Measurements from ENCODE around the gene ALG1. TPM values are rescaled to one million over a fixed set of nuclear protein-coding genes. Genes with fewer than 3 reads are reported as not detected.

ALG1 gene
- total RNA-seq, 1 experiment from 2014 or later: 29.1 TPM

- intact Hi-C loops (cut with micrococcal nuclease): no loop called here
- BruUV-seq (replicated peaks): no TSS peak
- H3K36me3 Mint-ChIP-seq (ENCODE audit: insufficient read depth, unreplicated experiment): no peaks in the 10 kb centered on the region
- no peaks in the 10 kb centered on the region for H3K4me1 Mint-ChIP-seq (ENCODE audit: insufficient read depth, unreplicated experiment)
- H3K27me3 Mint-ChIP-seq (ENCODE audit: insufficient read depth, unreplicated experiment): peaks cover 26% of the 10 kb centered on the region
- ChIA-PET CTCF (interaction anchor here (1.5 kb wide), 1 partner anchor 32 kb away, joined by 8 read pairs; no protein-coding TSS in a partner anchor), POLR2A (interaction anchor here (0.9 kb wide), 1 partner anchor 15 kb away, joined by 3 read pairs; no protein-coding TSS in a partner anchor)
- DNase-seq (ENCODE audit: unreplicated experiment): no peak
- no peaks in the 10 kb centered on the region for H3K9me3 Mint-ChIP-seq (ENCODE audit: unreplicated experiment)
- H3K4me3 Mint-ChIP-seq (ENCODE audit: unreplicated experiment): no peak overlapping the region
- no peak for TF ChIP-seq CTCF (IDR thresholded peaks at IDR 0.05; ENCODE audit: unreplicated experiment)
- H3K27ac Mint-ChIP-seq (ENCODE audit: low read depth, unreplicated experiment): no peak overlapping the region
Observed at GRCh38 chr16:5059386-5060072, 12.1 kb upstream of the ALG1 start.

GRCh38 chr16:5060073-5060641 is 11.5 kb upstream of the ALG1 start:
- BruUV-seq (replicated peaks): no TSS peak
- Mint-ChIP-seq H3K4me1 (ENCODE audit: insufficient read depth, unreplicated experiment) (no peaks in the 10 kb centered on the region), H3K4me3 (ENCODE audit: unreplicated experiment) (no peak overlapping the region), H3K27ac (ENCODE audit: low read depth, unreplicated experiment) (no peak overlapping the region), H3K9me3 (ENCODE audit: unreplicated experiment) (no peaks in the 10 kb centered on the region), H3K27me3 (ENCODE audit: insufficient read depth, unreplicated experiment) (peaks cover 31% of the 10 kb centered on the region), H3K36me3 (ENCODE audit: insufficient read depth, unreplicated experiment) (no peaks in the 10 kb centered on the region)
- ChIA-PET CTCF (no interaction called here), POLR2A (interaction anchor here (0.9 kb wide), 1 partner anchor 15 kb away, joined by 3 read pairs; no protein-coding TSS in a partner anchor)
- no peak for TF ChIP-seq CTCF (IDR thresholded peaks at IDR 0.05; ENCODE audit: unreplicated experiment)
- no peak for DNase-seq (ENCODE audit: unreplicated experiment)
- intact Hi-C loops (cut with micrococcal nuclease): no loop called here

- H3K4me3 Mint-ChIP-seq (ENCODE audit: unreplicated experiment): no peak overlapping the region
- no peak overlapping the region for H3K27ac Mint-ChIP-seq (ENCODE audit: low read depth, unreplicated experiment)
- intact Hi-C loops (cut with micrococcal nuclease): no loop called here
- no peaks in the 10 kb centered on the region for H3K4me1 Mint-ChIP-seq (ENCODE audit: insufficient read depth, unreplicated experiment)
- ChIA-PET POLR2A (no interaction called here), CTCF (interaction anchor here (0.6 to 1.9 kb wide), 4 partner anchors 8 to 551 kb away, joined by 3 to 5 read pairs (median 4); no protein-coding TSS in a partner anchor)
- no peak for TF ChIP-seq CTCF (IDR thresholded peaks at IDR 0.05; ENCODE audit: unreplicated experiment)
- no peaks in the 10 kb centered on the region for H3K9me3 Mint-ChIP-seq (ENCODE audit: unreplicated experiment)
- DNase-seq (ENCODE audit: unreplicated experiment): no peak
- no peaks in the 10 kb centered on the region for H3K36me3 Mint-ChIP-seq (ENCODE audit: insufficient read depth, unreplicated experiment)
- BruUV-seq (replicated peaks): no TSS peak
- H3K27me3 Mint-ChIP-seq (ENCODE audit: insufficient read depth, unreplicated experiment): peaks cover 39% of the 10 kb centered on the region
Observed at GRCh38 chr16:5062051-5062450, 9.6 kb upstream of the ALG1 start.

GRCh38 chr16:5062790-5063765 is 8.6 kb upstream of the ALG1 start:
- ChIA-PET POLR2A (no interaction called here), CTCF (interaction anchor here (0.6 to 1.9 kb wide), 3 partner anchors 7 to 120 kb away, joined by 3 to 4 read pairs (median 4); no protein-coding TSS in a partner anchor)
- BruUV-seq (replicated peaks): no TSS peak
- intact Hi-C loops (cut with micrococcal nuclease): no loop called here
- Mint-ChIP-seq H3K27me3 (ENCODE audit: insufficient read depth, unreplicated experiment) (peaks cover 39% of the 10 kb centered on the region), H3K4me1 (ENCODE audit: insufficient read depth, unreplicated experiment) (no peaks in the 10 kb centered on the region), H3K4me3 (ENCODE audit: unreplicated experiment) (no peak overlapping the region), H3K9me3 (ENCODE audit: unreplicated experiment) (no peaks in the 10 kb centered on the region), H3K27ac (ENCODE audit: low read depth, unreplicated experiment) (no peak overlapping the region), H3K36me3 (ENCODE audit: insufficient read depth, unreplicated experiment) (no peaks in the 10 kb centered on the region)
- DNase-seq (ENCODE audit: unreplicated experiment): no peak
- no peak for TF ChIP-seq CTCF (IDR thresholded peaks at IDR 0.05; ENCODE audit: unreplicated experiment)
